ENCODE results near the gene PDGFD.

The PDGFD gene

GRCh38 chr11:103907548-103908455 is 256.1 kb downstream of the PDGFD start:
- no peak for DNase-seq (ENCODE audit: low read depth)

DNA sequence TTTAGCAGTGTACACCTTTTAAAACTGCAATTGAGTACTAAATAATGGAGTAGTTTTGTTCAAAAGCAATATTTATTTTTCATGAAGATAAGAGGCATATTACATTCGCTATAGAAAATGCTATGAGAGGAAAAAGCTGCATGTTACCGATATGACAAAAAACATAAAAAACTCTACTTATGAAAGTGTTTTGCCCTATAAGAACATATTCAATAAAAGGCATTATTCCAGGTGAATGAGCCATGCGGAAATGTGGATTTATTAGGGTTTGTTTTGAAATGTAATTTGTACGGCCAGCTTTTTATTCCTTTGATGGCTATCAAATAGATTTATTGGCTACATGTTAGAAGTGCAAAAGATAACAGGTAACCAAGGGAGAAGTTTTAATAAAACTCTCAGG is 256.8 kb downstream of the PDGFD start:
- no peak for DNase-seq (ENCODE audit: low read depth)

DNA sequence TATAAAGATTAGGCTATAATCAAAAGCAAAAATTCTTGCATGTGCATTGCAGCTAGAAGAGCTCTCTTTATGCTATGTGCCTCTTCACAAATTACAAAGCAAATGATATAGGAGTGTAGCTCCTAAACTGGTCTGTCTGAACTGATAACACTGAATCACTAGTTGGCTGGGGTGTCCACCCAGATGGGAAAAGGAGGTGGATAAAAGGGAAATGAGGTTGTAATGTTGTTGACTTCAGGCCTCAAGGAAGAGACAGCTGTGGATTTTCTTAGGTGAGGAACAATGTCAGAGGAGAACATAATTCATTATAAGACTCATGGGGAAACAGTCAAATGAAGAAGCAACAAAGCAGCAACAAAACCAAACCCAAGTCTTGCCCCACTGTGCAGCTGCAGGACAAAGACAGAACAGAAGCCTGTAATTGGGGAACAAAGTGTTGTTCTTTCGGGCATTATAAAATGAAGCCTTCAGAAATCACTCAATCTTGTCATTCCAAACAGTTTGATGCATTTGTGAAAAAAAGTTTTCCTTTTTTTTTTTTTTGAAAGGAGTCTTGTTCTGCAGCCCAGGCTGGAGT is 257.6 kb downstream of the PDGFD start:
- DNase-seq (ENCODE audit: low read depth): no peak

GRCh38 chr11:103904324-103904667 is 259.7 kb downstream of the PDGFD start:
- DNase-seq (ENCODE audit: low read depth): no peak

DNA sequence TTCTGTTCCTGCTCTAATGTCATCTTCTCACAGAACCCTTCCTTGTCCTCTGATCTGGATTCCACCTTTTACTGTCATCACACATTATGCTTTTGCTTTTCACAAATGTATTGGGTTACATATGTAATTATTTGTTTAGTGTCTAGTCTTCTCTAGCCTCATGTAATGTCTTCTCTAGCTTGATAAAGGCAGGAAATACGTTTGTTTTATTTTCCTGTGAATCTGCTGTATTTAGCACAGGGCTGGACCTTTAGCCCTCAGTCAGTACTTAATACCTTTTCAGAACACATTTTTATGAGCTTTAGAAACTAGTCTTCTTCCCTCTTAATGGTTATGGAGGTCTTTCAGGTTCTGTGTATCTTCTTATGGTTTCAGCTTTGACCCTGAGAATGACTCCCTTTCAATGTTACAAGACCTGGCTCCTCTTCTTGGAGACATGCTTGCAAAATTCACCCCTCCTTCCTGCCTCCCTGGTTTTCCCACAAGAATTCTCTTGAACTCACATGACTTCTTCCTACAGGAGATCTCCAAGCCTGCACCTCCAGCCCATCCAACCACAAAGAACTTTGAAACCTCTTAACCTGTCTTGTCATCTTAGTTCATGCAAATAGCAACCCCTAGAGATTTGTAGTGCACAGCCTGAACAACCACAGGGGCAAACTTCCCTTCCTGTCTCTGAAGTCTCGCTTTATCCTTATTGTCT is 260.2 kb downstream of the PDGFD start:
- DNase-seq (ENCODE audit: low read depth): no peak

DNA sequence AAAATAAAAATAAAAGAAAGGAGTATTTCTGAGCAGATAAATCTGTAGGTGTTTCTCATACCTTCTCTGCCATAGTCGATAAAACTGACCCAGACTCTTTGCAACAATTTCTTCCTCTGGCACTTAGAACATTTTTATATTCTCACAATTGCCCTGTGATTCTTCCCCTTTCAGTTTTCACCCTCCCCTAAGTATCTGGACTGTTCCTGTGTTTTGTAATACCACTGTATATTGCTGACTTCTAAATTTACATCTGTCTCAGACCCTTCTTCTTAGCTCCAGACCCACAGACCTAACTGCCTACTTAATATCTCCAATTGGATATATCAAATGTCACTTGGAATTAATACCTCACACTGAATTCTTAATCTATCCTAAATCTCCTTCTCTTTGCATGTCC is 261.0 kb downstream of the PDGFD start:
- DNase-seq (ENCODE audit: low read depth): no peak

DNA sequence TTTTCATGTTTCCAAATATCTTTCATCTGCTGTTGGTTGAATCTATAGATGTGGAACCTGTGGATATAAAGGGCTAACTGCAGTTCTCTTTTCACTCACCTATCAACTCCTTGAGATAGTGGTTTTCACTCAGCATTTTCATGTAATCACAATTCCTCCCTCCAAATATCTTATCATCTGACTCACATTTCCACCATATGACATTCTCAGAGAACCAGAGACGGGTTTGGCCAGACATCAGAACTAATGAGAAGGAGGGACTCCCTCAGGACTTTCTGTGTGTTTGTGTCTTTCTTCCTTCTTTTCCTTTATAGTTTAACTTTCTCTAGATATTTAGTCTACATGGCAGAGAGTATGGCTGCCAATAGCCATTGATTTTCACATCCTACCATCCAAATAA is 262.3 kb downstream of the PDGFD start:
- no peak for DNase-seq (ENCODE audit: low read depth)

DNA sequence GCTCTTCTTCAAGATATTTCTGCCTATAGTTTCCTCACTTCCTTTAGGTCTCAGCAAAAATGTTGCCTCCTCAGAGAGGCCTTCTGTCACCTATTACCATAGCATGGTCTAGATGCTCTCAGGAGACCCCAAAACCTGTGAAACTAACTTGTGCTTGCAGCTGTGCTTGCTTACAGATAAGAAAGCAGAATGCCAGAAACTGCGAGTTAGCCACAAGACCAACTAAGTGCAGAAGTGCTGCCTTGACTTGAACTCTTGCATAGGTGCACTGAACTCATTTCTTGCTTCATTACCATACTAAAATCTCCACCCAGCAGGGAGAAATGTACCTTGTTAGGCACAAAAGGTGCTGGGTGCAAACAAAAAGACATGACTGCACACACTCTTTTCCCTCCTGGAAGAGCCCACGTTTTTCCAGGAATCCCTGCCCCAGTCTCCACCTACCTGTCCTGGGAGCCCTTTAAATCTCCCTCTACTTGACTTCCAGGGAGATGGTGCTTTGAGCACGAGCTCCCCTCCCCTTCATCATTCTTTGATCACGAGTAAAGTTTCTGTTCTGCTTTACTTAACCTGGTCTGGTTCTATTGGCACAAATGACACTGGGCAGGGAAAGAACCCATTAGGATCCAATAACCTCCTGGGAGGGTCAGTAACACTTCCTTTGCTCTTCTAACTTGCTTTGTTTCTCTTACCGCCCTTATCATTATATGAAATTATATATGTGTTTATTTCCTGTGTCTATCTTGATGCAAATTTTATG is 265.2 kb downstream of the PDGFD start:
- DNase-seq (ENCODE audit: low read depth): no peak

DNA sequence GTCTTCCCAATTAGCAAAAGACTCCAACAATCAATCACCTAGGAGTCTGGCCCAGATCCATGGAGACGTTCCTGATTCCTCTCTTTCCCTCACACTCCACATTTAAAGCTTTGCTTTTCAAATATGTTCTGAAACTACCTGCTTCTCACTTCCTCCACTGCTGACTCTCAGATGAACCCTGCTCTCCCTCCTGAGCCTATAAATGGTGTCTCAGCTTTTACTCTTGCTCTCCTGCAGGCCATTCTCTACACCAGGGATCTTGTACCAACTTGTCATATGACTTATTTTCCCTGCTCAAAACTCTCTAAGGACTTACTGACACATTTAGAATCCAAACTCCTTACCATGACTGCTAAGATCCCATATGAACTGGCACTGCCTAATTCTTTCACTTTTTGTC is 265.9 kb downstream of the PDGFD start:
- DNase-seq (ENCODE audit: low read depth): no peak

DNA sequence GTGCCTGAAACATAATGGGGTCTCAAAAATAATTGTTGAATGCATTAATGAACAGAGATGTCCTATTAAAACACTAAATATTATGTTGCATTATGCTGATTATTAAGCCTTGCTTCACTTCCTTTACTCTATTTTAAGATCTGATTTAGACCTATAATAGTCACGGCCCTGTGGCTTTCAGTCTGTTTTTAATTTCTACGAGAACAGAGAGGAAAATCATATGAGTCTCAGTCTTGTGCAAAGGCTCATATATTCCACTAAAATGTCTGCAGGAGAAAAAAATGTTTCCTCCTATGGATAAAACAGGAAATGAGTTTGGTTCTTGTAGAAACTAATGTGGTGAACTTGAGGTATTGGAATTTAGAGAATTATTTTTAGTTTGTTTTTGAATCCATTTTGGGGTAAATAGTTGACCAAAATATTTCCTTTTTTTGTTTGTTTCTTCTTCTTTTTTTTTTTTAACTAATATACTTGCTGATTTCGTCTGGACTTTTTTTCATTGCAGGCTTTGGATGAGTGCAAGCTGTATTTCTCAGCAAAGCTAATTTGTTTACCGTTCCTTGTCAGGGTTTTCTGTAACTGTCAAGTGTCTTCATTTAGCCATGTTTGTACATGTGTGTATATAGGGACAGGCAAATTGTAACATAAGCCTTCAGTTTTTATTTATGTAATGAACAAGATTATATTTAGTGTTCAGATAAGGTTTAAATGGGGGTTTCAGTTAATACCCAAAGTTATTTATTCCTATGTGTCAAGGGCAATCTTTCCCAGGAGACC is 266.6 kb downstream of the PDGFD start:
- DNase-seq (ENCODE audit: low read depth): no peak

GRCh38 chr11:103895106-103895505 is 268.8 kb downstream of the PDGFD start:
- no peak for DNase-seq (ENCODE audit: low read depth)

DNA sequence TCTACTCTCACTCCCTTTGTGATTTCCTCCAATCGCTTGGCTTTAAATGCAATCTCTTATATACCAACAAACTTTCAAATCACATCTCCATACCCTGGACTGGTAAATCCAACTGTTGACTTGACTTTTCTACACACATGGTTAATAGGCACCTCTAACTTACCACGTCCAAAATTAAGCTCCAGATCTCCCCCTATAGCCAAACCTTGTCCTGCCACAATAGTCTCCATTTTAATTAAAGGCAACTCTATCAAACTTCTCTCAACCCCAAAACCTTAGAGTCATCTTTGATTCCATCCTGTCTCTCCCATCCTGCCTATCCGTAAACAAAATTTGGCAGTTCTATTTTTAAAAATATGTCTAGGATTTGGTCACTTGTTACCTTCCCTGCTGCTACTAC is 269.3 kb downstream of the PDGFD start:
- DNase-seq (ENCODE audit: low read depth): no peak

DNA sequence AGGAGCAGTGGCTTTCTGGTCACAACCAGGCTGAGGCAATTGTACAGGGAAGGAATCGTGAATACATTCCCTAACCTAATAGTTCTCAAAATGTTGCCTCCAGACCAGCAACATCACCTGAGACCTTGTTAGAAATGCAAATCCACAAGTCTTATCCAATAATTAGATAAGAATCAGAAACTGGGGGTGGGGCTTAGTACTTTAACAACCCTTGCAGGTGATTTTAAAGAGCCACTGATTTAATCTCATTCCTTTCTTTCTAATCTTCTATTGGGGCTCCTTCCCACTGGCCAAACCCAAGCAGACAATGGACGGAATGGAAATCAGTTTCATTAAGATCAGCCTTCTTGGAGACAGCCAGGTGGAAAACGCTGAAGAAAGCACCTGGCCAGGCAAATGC is 269.9 kb downstream of the PDGFD start:
- DNase-seq (ENCODE audit: low read depth): no peak

DNA sequence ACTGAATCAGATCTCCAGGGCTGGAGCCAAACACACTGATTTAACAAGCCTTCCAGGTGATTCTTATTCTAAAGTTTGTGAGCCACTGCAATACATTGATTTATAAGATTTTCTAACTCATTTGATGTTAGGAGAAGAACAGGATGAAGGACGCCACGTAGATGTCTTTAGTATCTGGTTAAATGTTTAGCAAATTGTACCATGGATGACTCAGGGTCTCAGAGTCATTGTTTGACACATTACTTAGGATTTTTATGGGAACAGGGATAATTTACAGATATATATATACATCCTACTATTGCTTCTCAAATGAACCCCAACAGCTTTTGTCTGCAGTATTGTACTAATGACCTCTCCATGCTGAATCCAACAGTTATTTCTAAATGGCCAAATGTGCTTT is 270.6 kb downstream of the PDGFD start:
- no peak for DNase-seq (ENCODE audit: low read depth)

GRCh38 chr11:103892603-103893002 is 271.3 kb downstream of the PDGFD start:
- DNase-seq (ENCODE audit: low read depth): peak; percentile 28

DNA sequence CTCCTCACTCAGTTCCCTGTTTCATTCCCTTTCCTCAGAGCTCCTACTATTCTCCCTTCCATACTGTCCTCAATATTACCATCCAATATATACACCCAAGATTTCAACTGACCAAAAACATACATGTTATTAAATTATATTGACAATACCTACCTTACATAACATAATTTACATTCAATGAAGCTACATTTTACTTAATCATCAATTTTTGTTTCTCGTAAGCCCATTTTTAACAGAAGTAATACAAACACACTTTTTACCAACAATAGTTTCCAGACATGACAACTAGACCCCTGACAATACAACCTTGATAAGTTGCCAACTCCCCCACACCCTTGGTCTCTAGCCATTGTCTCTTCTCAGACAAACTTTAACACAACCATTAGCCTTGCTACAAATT is 273.3 kb downstream of the PDGFD start:
- no peak for DNase-seq (ENCODE audit: low read depth)

- DNase-seq (ENCODE audit: low read depth): no peak
Measured at GRCh38 chr11:103889679-103890078, 274.3 kb downstream of the PDGFD start.

DNA sequence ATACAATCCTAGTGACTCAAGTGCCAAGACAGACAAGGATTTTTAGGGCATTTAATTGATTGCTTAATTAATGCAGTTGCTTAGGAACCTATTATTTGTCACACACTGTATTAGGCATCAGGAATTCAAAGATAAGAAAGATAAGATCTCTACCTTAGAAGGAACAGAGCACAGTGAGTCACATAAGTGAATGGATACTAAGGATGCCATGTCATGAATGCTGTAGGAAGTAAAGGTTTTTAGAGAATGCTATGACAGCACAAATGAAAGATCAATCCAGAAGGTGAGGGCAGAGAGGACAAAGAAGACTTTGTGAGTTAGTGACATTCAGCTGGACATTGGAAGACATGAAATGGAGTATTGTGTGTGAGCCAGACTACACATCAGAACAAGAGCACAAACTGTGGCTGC is 275.4 kb downstream of the PDGFD start:
- DNase-seq (ENCODE audit: low read depth): no peak

GRCh38 chr11:103887001-103887658 is 276.8 kb downstream of the PDGFD start:
- DNase-seq (ENCODE audit: low read depth): no peak

DNA sequence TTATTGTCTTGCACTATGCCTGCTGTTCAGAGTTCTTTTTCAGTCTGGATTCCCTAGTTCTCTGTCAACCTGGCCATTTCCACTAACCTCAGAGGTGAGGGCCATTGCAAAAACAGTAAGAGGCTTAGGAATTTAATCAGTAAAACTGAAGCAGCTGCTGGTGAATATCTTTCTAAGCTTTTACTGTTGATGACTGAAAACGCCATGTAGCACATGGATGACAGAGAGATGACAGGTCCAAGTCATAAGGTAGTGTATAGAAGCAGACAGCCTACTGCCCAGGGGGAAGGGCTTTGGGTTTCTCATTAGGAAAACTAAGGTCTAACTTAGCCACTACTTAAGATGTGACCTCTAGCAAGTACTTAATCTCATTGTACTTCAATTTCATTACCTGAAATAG is 280.1 kb downstream of the PDGFD start:
- DNase-seq (ENCODE audit: low read depth): no peak

GRCh38 chr11:103883291-103883690 is 280.7 kb downstream of the PDGFD start:
- no peak for DNase-seq (ENCODE audit: low read depth)

Measured in GM04504 (cell line).